Vagina (tissue), 2 donors: Measurements from ENCODE around the gene ADIRF.
"Not testable (repeated sequence)": the region's sequence is repeated elsewhere in the genome, so short reads cannot be mapped to it uniquely, and the experiment has no call there.

Experiments
- CTCF ChIP-seq, 3 experiments: fragments of 450-650 bp in 2 of 3; fragments of 200-600 bp in 1 of 3; sonication (generic) in 1 of 3; IDR thresholded peaks; one replicate each; pipeline ENCODE4 v1.5.1; 2017 to 2019; ENCODE audit warnings: antibody characterized with exemption in 3 of 3, mild to moderate bottlenecking in 2 of 3, moderate library complexity in 2 of 3
- POLR2A ChIP-seq, 2 donors: fragments of 450-650 bp; IDR thresholded peaks; one replicate each; pipeline ENCODE4 v1.6.1; 2017; ENCODE audit warnings: antibody characterized with exemption in 2 of 2, mild to moderate bottlenecking in 2 of 2, moderate library complexity in 2 of 2
- POLR2AphosphoS5 ChIP-seq, 2 donors: sonication (generic); formaldehyde crosslinking; IDR thresholded peaks; one replicate each; pipeline ENCODE4 v1.9.0; 2017; ENCODE audit warnings: antibody characterized with exemption in 2 of 2, mild to moderate bottlenecking in 2 of 2, low read depth in 1 of 2; ENCODE audit not compliant: insufficient read depth in 1 of 2

DNA sequence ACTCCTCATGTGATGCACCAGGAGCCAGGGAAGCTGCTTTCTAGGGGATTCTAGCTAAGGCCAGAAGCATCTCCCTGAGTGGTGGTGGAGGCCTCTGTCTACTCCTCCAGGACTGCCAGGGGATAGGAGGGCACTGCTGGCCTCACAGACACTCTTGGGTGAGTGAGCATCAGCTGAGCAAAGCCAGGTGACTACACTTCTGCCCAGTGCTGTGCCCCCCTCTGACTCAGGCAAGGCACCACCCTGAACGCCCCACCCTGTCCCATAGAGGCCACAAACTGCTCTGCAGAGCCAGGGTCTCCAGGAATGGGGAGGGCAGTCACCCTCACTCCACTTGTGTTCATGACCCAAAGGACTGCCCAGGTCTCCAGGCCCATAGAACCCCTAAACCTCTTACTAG is 51.2 kb downstream of the ADIRF start:
- TF ChIP-seq CTCF (IDR thresholded peaks at IDR 0.05); POLR2AphosphoS5 (IDR thresholded peaks at IDR 0.05; ENCODE audit: insufficient read depth in 1 of 2, low read depth in 1 of 2); POLR2A (IDR thresholded peaks at IDR 0.05): not testable (repeated sequence)
